GM23248 (cell line): Measurements from ENCODE around the gene RAB8B. TPM values are rescaled to one million over a fixed set of nuclear protein-coding genes. Genes with fewer than 3 reads are reported as not detected.
"Not testable (repeated sequence)": the region's sequence is repeated elsewhere in the genome, so short reads cannot be mapped to it uniquely, and the experiment has no call there.

Experiments
- DNase-seq: peaks from one replicate; pipeline ENCODE4 v3.0.0-alpha.2; 2015
- H2AFZ ChIP-seq: fragments of 200-600 bp; sonication (generic); 2 replicates; pipeline ENCODE4 v1.6.1; 2016; ENCODE audit warnings: antibody characterized with exemption
- H3F3A ChIP-seq: fragments of 200-600 bp; sonication (generic); 2 replicates; pipeline ENCODE4 v1.6.1; 2016; ENCODE audit warnings: mild to moderate bottlenecking, antibody characterized with exemption, mixed run types; ENCODE audit not compliant: insufficient read depth
- H3K27ac ChIP-seq: fragments of 200-600 bp; sonication (generic); 2 replicates; pipeline ENCODE4 v1.5.1; 2016; ENCODE audit warnings: mild to moderate bottlenecking
- H3K27me3 ChIP-seq: fragments of 200-600 bp; sonication (generic); replicated peaks from 2 replicates; pipeline ENCODE4 v1.6.1; 2016; ENCODE audit warnings: mild to moderate bottlenecking; ENCODE audit not compliant: insufficient read depth
- H3K36me3 ChIP-seq: fragments of 200-600 bp; sonication (generic); 2 replicates; pipeline ENCODE4 v1.6.1; 2016; ENCODE audit warnings: low read depth, mild to moderate bottlenecking
- H3K4me1 ChIP-seq: fragments of 200-600 bp; sonication (generic); 2 replicates; pipeline ENCODE4 v1.6.1; 2016; ENCODE audit warnings: mild to moderate bottlenecking; ENCODE audit not compliant: insufficient read depth
- H3K4me2 ChIP-seq: fragments of 200-600 bp; sonication (generic); one replicate; pipeline ENCODE4 v1.6.1; 2016; ENCODE audit warnings: mild to moderate bottlenecking; ENCODE audit not compliant: unreplicated experiment
- H3K4me3 ChIP-seq: fragments of 200-600 bp; sonication (generic); 2 replicates; pipeline ENCODE4 v1.5.1; 2016; ENCODE audit warnings: mild to moderate bottlenecking
- H3K79me2 ChIP-seq: fragments of 200-600 bp; sonication (generic); 2 replicates; pipeline ENCODE4 v1.6.1; 2016; ENCODE audit warnings: mild to moderate bottlenecking; ENCODE audit not compliant: insufficient read depth
- H3K9ac ChIP-seq: fragments of 200-600 bp; sonication (generic); 2 replicates; pipeline ENCODE4 v1.6.1; 2016; ENCODE audit warnings: mild to moderate bottlenecking
- H3K9me2 ChIP-seq: fragments of 200-600 bp; sonication (generic); 2 replicates; pipeline ENCODE4 v1.6.1; 2016; ENCODE audit warnings: mixed run types, mild to moderate bottlenecking, moderate library complexity; ENCODE audit not compliant: insufficient read depth
- H3K9me3 ChIP-seq: fragments of 200-600 bp; sonication (generic); one replicate; pipeline ENCODE4 v1.6.1; 2017; ENCODE audit warnings: low read depth
- H4K20me1 ChIP-seq: fragments of 200-600 bp; sonication (generic); 2 replicates; pipeline ENCODE4 v1.6.0; 2016; ENCODE audit not compliant: insufficient read depth
- EZH2 ChIP-seq: fragments of 200-600 bp; sonication (generic); IDR thresholded peaks from 2 replicates; pipeline ENCODE4 v1.6.1; 2018; ENCODE audit warnings: antibody characterized with exemption, mild to moderate bottlenecking; ENCODE audit not compliant: insufficient read depth, poor library complexity, severe bottlenecking
- EZH2phosphoT487 ChIP-seq: fragments of 200-600 bp; sonication (generic); IDR thresholded peaks from 2 replicates; pipeline ENCODE4 v1.6.1; 2018; ENCODE audit warnings: antibody characterized with exemption, moderate library complexity, mild to moderate bottlenecking, low read depth; ENCODE audit not compliant: insufficient read depth
- WGBS, 2 experiments: methylation state at CpG; one replicate each; pipeline ENCODE4 v1.1.6; 2015 to 2017; ENCODE audit warnings: low lambda C conversion rate in 2 of 2, low coverage in 1 of 2; ENCODE audit errors: missing lambda C conversion rate in 2 of 2; 5-methylcytosine and 5-hydroxymethylcytosine counted together
- in situ Hi-C: fragments of 300-500 bp; cut with MboI; formaldehyde crosslinking; loops from 2 replicates; pipeline ENCODE4 v1.15.0; 2020
- polyA plus RNA-seq: library from polyadenylated mRNA; unstranded; fragments of >200 nt; fragmentation: Nextera tagmentation; extraction: Ambion mirVana; gene quantifications from 2 replicates; pipeline ENCODE4 v1.2.1, GENCODE V29; 2016
- total RNA-seq: library from RNA; depleted of rRNA; stranded (reverse); fragments of >200 nt; shearing (Covaris generic); gene quantifications from 2 replicates; pipeline ENCODE4 v1.2.3, GENCODE V29; 2014

The RAB8B gene
- total and polyA plus RNA-seq, 2 experiments from 2014 or later, result 43.6 to 54.3 TPM

- peak overlapping the region; percentile 61 for H3K9ac ChIP-seq
- no peaks in the 10 kb centered on the region for H3K36me3 ChIP-seq
- TF ChIP-seq EZH2phosphoT487 (no peak), EZH2 (no peak)
- 34 to 39% methylated on average over 5 of the region's 5 CpGs for WGBS, 2 experiments
- no peak overlapping the region for H2AFZ ChIP-seq
- peak; percentile 85 for DNase-seq
- no peaks in the 10 kb centered on the region for H3K9me2 ChIP-seq
- H3K4me2 ChIP-seq, result peak overlapping the region; percentile 57
- H3K4me1 ChIP-seq, result peaks cover 62% of the 10 kb centered on the region
- peak overlapping the region; percentile 88 for H3K27ac ChIP-seq
- no peaks in the 10 kb centered on the region for H3K9me3 ChIP-seq
- in situ Hi-C loops, result no loop called here
- peaks cover 63% of the 10 kb centered on the region for H3F3A ChIP-seq
- peak overlapping the region; percentile 19 for H3K4me3 ChIP-seq
- H4K20me1 ChIP-seq, result no peaks in the 10 kb centered on the region
- H3K27me3 ChIP-seq, result no peaks in the 10 kb centered on the region
- H3K79me2 ChIP-seq, result peaks cover 82% of the 10 kb centered on the region
Measured at GRCh38 chr15:63233667-63234423, 44.4 kb downstream of the RAB8B start.

- H3K9me3 ChIP-seq, result no peaks in the 10 kb centered on the region
- no peaks in the 10 kb centered on the region for H4K20me1 ChIP-seq
- in situ Hi-C loops, result no loop called here
- H3K27ac ChIP-seq, result peak overlapping the region; percentile 88
- peaks cover 69% of the 10 kb centered on the region for H3F3A ChIP-seq
- peaks cover 68% of the 10 kb centered on the region for H3K4me1 ChIP-seq
- no peaks in the 10 kb centered on the region for H3K36me3 ChIP-seq
- DNase-seq, result peak; percentile 68
- H3K79me2 ChIP-seq, result peaks cover 77% of the 10 kb centered on the region
- no peaks in the 10 kb centered on the region for H3K9me2 ChIP-seq
- H3K9ac ChIP-seq, result peak overlapping the region; percentile 61
- H2AFZ ChIP-seq, result no peak overlapping the region
- H3K4me2 ChIP-seq, result peak overlapping the region; percentile 57
- no peak for TF ChIP-seq EZH2
- no peak for TF ChIP-seq EZH2phosphoT487
- no peaks in the 10 kb centered on the region for H3K27me3 ChIP-seq
- WGBS, 2 experiments, result 58 to 66% methylated on average over 5 of the region's 5 CpGs
- 0 out of 2 replicates have a peak overlapping the region, but pooled peaks have one; percentile 5 for H3K4me3 ChIP-seq
Measured at GRCh38 chr15:63234451-63234870, 45.1 kb downstream of the RAB8B start.

GRCh38 chr15:63236272-63236671 is 46.9 kb downstream of the RAB8B start:
- peak; percentile 65 for DNase-seq
- in situ Hi-C loops, result no loop called here
- no peaks in the 10 kb centered on the region for H3K9me3 ChIP-seq
- H4K20me1 ChIP-seq, result no peaks in the 10 kb centered on the region
- no peaks in the 10 kb centered on the region for H3K9me2 ChIP-seq
- H3K4me2 ChIP-seq, result peak overlapping the region; percentile 39
- peaks cover 74% of the 10 kb centered on the region for H3K4me1 ChIP-seq
- peak overlapping the region; percentile 32 for H3K27ac ChIP-seq
- H2AFZ ChIP-seq, result no peak overlapping the region
- no peak overlapping the region for H3K4me3 ChIP-seq
- peaks cover 78% of the 10 kb centered on the region for H3K79me2 ChIP-seq
- H3K9ac ChIP-seq, result no peak overlapping the region
- peaks cover 80% of the 10 kb centered on the region for H3F3A ChIP-seq
- H3K27me3 ChIP-seq, result no peaks in the 10 kb centered on the region
- H3K36me3 ChIP-seq, result no peaks in the 10 kb centered on the region
- TF ChIP-seq EZH2 (no peak), EZH2phosphoT487 (no peak)

DNA sequence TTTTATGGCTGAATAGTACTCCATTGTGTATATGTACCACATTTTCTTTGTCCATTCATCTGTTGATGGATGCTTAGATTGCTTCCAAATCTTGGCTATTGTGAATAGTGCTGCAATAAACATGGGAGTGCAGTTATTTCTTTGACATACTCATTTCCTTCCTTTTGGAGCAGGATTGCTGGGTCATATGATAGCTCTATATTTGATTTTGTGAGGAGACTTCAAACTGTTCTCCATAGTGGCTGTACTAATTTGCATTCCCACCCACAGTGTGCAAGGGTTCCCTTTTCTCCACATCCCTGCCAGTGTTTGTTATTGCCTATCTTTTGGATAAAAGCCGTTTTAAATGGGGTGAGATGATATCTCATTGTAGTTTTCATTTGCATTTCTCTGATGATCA is 47.7 kb downstream of the RAB8B start:
- H3K4me2 ChIP-seq, H4K20me1 ChIP-seq, H3K36me3 ChIP-seq, H3K9ac ChIP-seq, H3K27me3 ChIP-seq, DNase-seq, H2AFZ ChIP-seq, H3K9me2 ChIP-seq, in situ Hi-C loops, H3K4me3 ChIP-seq, H3K9me3 ChIP-seq, H3K27ac ChIP-seq: not testable (repeated sequence)
- Histone ChIP-seq H3K79me2 (peaks cover 78% of the 10 kb centered on the region), H3F3A (peaks cover 73% of the 10 kb centered on the region), H3K4me1 (peaks cover 67% of the 10 kb centered on the region)
- 42 to 52% methylated on average over 1 of the region's 1 CpG for WGBS, 2 experiments

GRCh38 chr15:63238171-63238570 is 48.8 kb downstream of the RAB8B start:
- Histone ChIP-seq H3K27ac (peak overlapping the region; percentile 64; the same call in 1 of the 2 replicates), H3K9me2 (no peaks in the 10 kb centered on the region), H3K4me3 (no peak overlapping the region), H3K9me3 (no peaks in the 10 kb centered on the region), H4K20me1 (no peaks in the 10 kb centered on the region), H3K9ac (no peak overlapping the region), H3K4me1 (peaks cover 57% of the 10 kb centered on the region), H3K4me2 (no peak overlapping the region), H3K27me3 (no peaks in the 10 kb centered on the region), H3K79me2 (peaks cover 75% of the 10 kb centered on the region), H3K36me3 (no peaks in the 10 kb centered on the region), H3F3A (peaks cover 67% of the 10 kb centered on the region), H2AFZ (no peak overlapping the region)
- in situ Hi-C loops, result no loop called here
- DNase-seq, result no peak
- no peak for TF ChIP-seq EZH2phosphoT487
- no peak for TF ChIP-seq EZH2
